Measurements from ENCODE around the gene TH. TPM values are rescaled to one million over a fixed set of nuclear protein-coding genes. Genes with fewer than 3 reads are reported as not detected.

The TH gene
- polyA plus RNA-seq, 1 donor: 1.0 TPM

- H3K4me3 ChIP-seq (ENCODE audit: low read length): no peak overlapping the region
- H3K27ac ChIP-seq (ENCODE audit: low read length): no peak overlapping the region
- peaks cover 14% of the 10 kb centered on the region for H3K9me3 ChIP-seq (ENCODE audit: control insufficient read depth, low read depth, low read length)
- no peak for DNase-seq
- no peaks in the 10 kb centered on the region for H3K27me3 ChIP-seq (ENCODE audit: control insufficient read depth, insufficient read depth, low read length)
- 83% methylated on average over 1 of the region's 1 CpG for WGBS (ENCODE audit: insufficient coverage, low lambda C conversion rate)
- H3K4me1 ChIP-seq (ENCODE audit: control insufficient read depth, insufficient read depth, low read length): peaks cover 41% of the 10 kb centered on the region
- H3K36me3 ChIP-seq (ENCODE audit: control insufficient read depth, insufficient read depth, low read length): no peaks in the 10 kb centered on the region
Observed at GRCh38 chr11:2200957-2201519, 29.4 kb upstream of the TH start.

GRCh38 chr11:2200536-2200935 is 28.9 kb upstream of the TH start:
- Histone ChIP-seq H3K27me3 (ENCODE audit: control insufficient read depth, insufficient read depth, low read length) (no peaks in the 10 kb centered on the region), H3K27ac (ENCODE audit: low read length) (no peak overlapping the region), H3K4me3 (ENCODE audit: low read length) (no peak overlapping the region), H3K36me3 (ENCODE audit: control insufficient read depth, insufficient read depth, low read length) (no peaks in the 10 kb centered on the region), H3K9me3 (ENCODE audit: control insufficient read depth, low read depth, low read length) (peaks cover 14% of the 10 kb centered on the region), H3K4me1 (ENCODE audit: control insufficient read depth, insufficient read depth, low read length) (peaks cover 40% of the 10 kb centered on the region)
- WGBS (ENCODE audit: insufficient coverage, low lambda C conversion rate): no CpG with 5 or more reads among the region's 11 CpGs
- DNase-seq: no peak

- WGBS (ENCODE audit: insufficient coverage, low lambda C conversion rate): 100% methylated on average over 1 of the region's 22 CpGs
- H3K36me3 ChIP-seq (ENCODE audit: control insufficient read depth, insufficient read depth, low read length): no peaks in the 10 kb centered on the region
- peaks cover 14% of the 10 kb centered on the region for H3K9me3 ChIP-seq (ENCODE audit: control insufficient read depth, low read depth, low read length)
- DNase-seq: no peak
- H3K4me1 ChIP-seq (ENCODE audit: control insufficient read depth, insufficient read depth, low read length): peaks cover 38% of the 10 kb centered on the region
- H3K27ac ChIP-seq (ENCODE audit: low read length): no peak overlapping the region
- H3K27me3 ChIP-seq (ENCODE audit: control insufficient read depth, insufficient read depth, low read length): no peaks in the 10 kb centered on the region
- no peak overlapping the region for H3K4me3 ChIP-seq (ENCODE audit: low read length)
Observed at GRCh38 chr11:2199466-2200341, 28.1 kb upstream of the TH start.

- Histone ChIP-seq H3K27ac (ENCODE audit: low read length) (no peak overlapping the region), H3K27me3 (ENCODE audit: control insufficient read depth, insufficient read depth, low read length) (no peaks in the 10 kb centered on the region), H3K4me1 (ENCODE audit: control insufficient read depth, insufficient read depth, low read length) (peaks cover 31% of the 10 kb centered on the region), H3K4me3 (ENCODE audit: low read length) (no peak overlapping the region), H3K9me3 (ENCODE audit: control insufficient read depth, low read depth, low read length) (peaks cover 14% of the 10 kb centered on the region), H3K36me3 (ENCODE audit: control insufficient read depth, insufficient read depth, low read length) (no peaks in the 10 kb centered on the region)
- no peak for DNase-seq
- no CpG with 5 or more reads among the region's 21 CpGs for WGBS (ENCODE audit: insufficient coverage, low lambda C conversion rate)
Observed at GRCh38 chr11:2198621-2199365, 27.2 kb upstream of the TH start.

GRCh38 chr11:2197771-2198520 is 26.3 kb upstream of the TH start:
- no peaks in the 10 kb centered on the region for H3K36me3 ChIP-seq (ENCODE audit: control insufficient read depth, insufficient read depth, low read length)
- DNase-seq: no peak
- no peaks in the 10 kb centered on the region for H3K27me3 ChIP-seq (ENCODE audit: control insufficient read depth, insufficient read depth, low read length)
- no peak overlapping the region for H3K4me3 ChIP-seq (ENCODE audit: low read length)
- WGBS (ENCODE audit: insufficient coverage, low lambda C conversion rate): no CpG with 5 or more reads among the region's 28 CpGs
- peaks cover 14% of the 10 kb centered on the region for H3K9me3 ChIP-seq (ENCODE audit: control insufficient read depth, low read depth, low read length)
- peaks cover 27% of the 10 kb centered on the region for H3K4me1 ChIP-seq (ENCODE audit: control insufficient read depth, insufficient read depth, low read length)
- no peak overlapping the region for H3K27ac ChIP-seq (ENCODE audit: low read length)

GRCh38 chr11:2196970-2197770 is 25.6 kb upstream of the TH start:
- WGBS (ENCODE audit: insufficient coverage, low lambda C conversion rate): no CpG with 5 or more reads among the region's 23 CpGs
- no peaks in the 10 kb centered on the region for H3K27me3 ChIP-seq (ENCODE audit: control insufficient read depth, insufficient read depth, low read length)
- DNase-seq: peak; percentile 68 to 78
- peaks cover 11% of the 10 kb centered on the region for H3K9me3 ChIP-seq (ENCODE audit: control insufficient read depth, low read depth, low read length)
- peaks cover 19% of the 10 kb centered on the region for H3K4me1 ChIP-seq (ENCODE audit: control insufficient read depth, insufficient read depth, low read length)
- no peak overlapping the region for H3K27ac ChIP-seq (ENCODE audit: low read length)
- no peak overlapping the region for H3K4me3 ChIP-seq (ENCODE audit: low read length)
- no peaks in the 10 kb centered on the region for H3K36me3 ChIP-seq (ENCODE audit: control insufficient read depth, insufficient read depth, low read length)

- H3K4me1 ChIP-seq (ENCODE audit: control insufficient read depth, insufficient read depth, low read length): peaks cover 16% of the 10 kb centered on the region
- no peak overlapping the region for H3K27ac ChIP-seq (ENCODE audit: low read length)
- peaks cover 6% of the 10 kb centered on the region for H3K9me3 ChIP-seq (ENCODE audit: control insufficient read depth, low read depth, low read length)
- DNase-seq: no peak
- no peaks in the 10 kb centered on the region for H3K36me3 ChIP-seq (ENCODE audit: control insufficient read depth, insufficient read depth, low read length)
- H3K4me3 ChIP-seq (ENCODE audit: low read length): no peak overlapping the region
- WGBS (ENCODE audit: insufficient coverage, low lambda C conversion rate): no CpG with 5 or more reads among the region's 7 CpGs
- peaks cover 3% of the 10 kb centered on the region for H3K27me3 ChIP-seq (ENCODE audit: control insufficient read depth, insufficient read depth, low read length)
Observed at GRCh38 chr11:2195756-2196088, 24.1 kb upstream of the TH start.

GRCh38 chr11:2194877-2195755 is 23.5 kb upstream of the TH start:
- peaks cover 6% of the 10 kb centered on the region for H3K27me3 ChIP-seq (ENCODE audit: control insufficient read depth, insufficient read depth, low read length)
- no CpG with 5 or more reads among the region's 24 CpGs for WGBS (ENCODE audit: insufficient coverage, low lambda C conversion rate)

More at GRCh38 chr11:2194877-2195755, 23.5 kb upstream of the TH start:
- Histone ChIP-seq H3K27ac (ENCODE audit: low read length) (no peak overlapping the region), H3K36me3 (ENCODE audit: control insufficient read depth, insufficient read depth, low read length) (no peaks in the 10 kb centered on the region), H3K4me1 (ENCODE audit: control insufficient read depth, insufficient read depth, low read length) (peaks cover 16% of the 10 kb centered on the region), H3K4me3 (ENCODE audit: low read length) (no peak overlapping the region), H3K9me3 (ENCODE audit: control insufficient read depth, low read depth, low read length) (peaks cover 3% of the 10 kb centered on the region)
- DNase-seq: peak in 1 of 2 donors; percentile 31

Measured in large intestine (tissue), 3 donors.